ENCODE data around the gene DNAH9.

DNA sequence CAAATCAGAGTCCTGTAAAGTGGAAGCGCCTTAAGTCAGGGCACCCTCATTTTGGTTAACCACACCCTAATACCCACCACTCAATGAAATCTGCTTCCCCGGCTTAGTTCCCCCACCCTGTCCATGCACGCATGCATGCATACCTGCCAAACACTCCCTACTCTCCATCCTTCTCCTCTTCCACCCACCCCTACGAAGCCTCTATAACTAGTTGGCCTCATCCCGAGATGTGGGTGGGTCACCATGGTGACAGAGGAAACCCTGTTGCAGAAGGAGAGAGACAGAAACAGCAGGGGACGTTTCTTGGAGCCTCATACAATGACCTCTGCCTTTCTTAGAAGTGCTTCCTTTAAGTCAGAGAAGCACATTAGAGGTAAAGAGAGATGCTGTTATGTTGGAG, 46.8 kb upstream of the DNAH9 start:
- TF ChIP-seq, protein P1, sequence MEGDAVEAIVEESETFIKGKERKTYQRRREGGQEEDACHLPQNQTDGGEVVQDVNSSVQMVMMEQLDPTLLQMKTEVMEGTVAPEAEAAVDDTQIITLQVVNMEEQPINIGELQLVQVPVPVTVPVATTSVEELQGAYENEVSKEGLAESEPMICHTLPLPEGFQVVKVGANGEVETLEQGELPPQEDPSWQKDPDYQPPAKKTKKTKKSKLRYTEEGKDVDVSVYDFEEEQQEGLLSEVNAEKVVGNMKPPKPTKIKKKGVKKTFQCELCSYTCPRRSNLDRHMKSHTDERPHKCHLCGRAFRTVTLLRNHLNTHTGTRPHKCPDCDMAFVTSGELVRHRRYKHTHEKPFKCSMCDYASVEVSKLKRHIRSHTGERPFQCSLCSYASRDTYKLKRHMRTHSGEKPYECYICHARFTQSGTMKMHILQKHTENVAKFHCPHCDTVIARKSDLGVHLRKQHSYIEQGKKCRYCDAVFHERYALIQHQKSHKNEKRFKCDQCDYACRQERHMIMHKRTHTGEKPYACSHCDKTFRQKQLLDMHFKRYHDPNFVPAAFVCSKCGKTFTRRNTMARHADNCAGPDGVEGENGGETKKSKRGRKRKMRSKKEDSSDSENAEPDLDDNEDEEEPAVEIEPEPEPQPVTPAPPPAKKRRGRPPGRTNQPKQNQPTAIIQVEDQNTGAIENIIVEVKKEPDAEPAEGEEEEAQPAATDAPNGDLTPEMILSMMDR (IDR thresholded peaks at IDR 0.05; ENCODE audit: control extremely low read depth in 1 of 3, insufficient read depth in 1 of 3, low read depth in 1 of 3, low read length in 3 of 3): no peak
- no peak for TF ChIP-seq POLR2AphosphoS5 (IDR thresholded peaks at IDR 0.05; ENCODE audit: low read depth, low read length)
- TF ChIP-seq EZH2 (IDR thresholded peaks at IDR 0.05; ENCODE audit: low read depth, low read length, severe bottlenecking): no peak
- TF ChIP-seq EP300 (IDR thresholded peaks at IDR 0.05; ENCODE audit: borderline replicate concordance in 1 of 2, low read depth in 2 of 2, low read length in 2 of 2): no peak
- TF ChIP-seq, protein P2, sequence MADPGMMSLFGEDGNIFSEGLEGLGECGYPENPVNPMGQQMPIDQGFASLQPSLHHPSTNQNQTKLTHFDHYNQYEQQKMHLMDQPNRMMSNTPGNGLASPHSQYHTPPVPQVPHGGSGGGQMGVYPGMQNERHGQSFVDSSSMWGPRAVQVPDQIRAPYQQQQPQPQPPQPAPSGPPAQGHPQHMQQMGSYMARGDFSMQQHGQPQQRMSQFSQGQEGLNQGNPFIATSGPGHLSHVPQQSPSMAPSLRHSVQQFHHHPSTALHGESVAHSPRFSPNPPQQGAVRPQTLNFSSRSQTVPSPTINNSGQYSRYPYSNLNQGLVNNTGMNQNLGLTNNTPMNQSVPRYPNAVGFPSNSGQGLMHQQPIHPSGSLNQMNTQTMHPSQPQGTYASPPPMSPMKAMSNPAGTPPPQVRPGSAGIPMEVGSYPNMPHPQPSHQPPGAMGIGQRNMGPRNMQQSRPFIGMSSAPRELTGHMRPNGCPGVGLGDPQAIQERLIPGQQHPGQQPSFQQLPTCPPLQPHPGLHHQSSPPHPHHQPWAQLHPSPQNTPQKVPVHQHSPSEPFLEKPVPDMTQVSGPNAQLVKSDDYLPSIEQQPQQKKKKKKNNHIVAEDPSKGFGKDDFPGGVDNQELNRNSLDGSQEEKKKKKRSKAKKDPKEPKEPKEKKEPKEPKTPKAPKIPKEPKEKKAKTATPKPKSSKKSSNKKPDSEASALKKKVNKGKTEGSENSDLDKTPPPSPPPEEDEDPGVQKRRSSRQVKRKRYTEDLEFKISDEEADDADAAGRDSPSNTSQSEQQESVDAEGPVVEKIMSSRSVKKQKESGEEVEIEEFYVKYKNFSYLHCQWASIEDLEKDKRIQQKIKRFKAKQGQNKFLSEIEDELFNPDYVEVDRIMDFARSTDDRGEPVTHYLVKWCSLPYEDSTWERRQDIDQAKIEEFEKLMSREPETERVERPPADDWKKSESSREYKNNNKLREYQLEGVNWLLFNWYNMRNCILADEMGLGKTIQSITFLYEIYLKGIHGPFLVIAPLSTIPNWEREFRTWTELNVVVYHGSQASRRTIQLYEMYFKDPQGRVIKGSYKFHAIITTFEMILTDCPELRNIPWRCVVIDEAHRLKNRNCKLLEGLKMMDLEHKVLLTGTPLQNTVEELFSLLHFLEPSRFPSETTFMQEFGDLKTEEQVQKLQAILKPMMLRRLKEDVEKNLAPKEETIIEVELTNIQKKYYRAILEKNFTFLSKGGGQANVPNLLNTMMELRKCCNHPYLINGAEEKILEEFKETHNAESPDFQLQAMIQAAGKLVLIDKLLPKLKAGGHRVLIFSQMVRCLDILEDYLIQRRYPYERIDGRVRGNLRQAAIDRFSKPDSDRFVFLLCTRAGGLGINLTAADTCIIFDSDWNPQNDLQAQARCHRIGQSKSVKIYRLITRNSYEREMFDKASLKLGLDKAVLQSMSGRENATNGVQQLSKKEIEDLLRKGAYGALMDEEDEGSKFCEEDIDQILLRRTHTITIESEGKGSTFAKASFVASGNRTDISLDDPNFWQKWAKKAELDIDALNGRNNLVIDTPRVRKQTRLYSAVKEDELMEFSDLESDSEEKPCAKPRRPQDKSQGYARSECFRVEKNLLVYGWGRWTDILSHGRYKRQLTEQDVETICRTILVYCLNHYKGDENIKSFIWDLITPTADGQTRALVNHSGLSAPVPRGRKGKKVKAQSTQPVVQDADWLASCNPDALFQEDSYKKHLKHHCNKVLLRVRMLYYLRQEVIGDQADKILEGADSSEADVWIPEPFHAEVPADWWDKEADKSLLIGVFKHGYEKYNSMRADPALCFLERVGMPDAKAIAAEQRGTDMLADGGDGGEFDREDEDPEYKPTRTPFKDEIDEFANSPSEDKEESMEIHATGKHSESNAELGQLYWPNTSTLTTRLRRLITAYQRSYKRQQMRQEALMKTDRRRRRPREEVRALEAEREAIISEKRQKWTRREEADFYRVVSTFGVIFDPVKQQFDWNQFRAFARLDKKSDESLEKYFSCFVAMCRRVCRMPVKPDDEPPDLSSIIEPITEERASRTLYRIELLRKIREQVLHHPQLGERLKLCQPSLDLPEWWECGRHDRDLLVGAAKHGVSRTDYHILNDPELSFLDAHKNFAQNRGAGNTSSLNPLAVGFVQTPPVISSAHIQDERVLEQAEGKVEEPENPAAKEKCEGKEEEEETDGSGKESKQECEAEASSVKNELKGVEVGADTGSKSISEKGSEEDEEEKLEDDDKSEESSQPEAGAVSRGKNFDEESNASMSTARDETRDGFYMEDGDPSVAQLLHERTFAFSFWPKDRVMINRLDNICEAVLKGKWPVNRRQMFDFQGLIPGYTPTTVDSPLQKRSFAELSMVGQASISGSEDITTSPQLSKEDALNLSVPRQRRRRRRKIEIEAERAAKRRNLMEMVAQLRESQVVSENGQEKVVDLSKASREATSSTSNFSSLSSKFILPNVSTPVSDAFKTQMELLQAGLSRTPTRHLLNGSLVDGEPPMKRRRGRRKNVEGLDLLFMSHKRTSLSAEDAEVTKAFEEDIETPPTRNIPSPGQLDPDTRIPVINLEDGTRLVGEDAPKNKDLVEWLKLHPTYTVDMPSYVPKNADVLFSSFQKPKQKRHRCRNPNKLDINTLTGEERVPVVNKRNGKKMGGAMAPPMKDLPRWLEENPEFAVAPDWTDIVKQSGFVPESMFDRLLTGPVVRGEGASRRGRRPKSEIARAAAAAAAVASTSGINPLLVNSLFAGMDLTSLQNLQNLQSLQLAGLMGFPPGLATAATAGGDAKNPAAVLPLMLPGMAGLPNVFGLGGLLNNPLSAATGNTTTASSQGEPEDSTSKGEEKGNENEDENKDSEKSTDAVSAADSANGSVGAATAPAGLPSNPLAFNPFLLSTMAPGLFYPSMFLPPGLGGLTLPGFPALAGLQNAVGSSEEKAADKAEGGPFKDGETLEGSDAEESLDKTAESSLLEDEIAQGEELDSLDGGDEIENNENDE (IDR thresholded peaks at IDR 0.05; ENCODE audit: insufficient replicate concordance, low read length): no peak
- no peak for TF ChIP-seq PHF8 (conservative IDR thresholded peaks at IDR 0.05; ENCODE audit: low read depth, low read length)
- TF ChIP-seq, protein P3, sequence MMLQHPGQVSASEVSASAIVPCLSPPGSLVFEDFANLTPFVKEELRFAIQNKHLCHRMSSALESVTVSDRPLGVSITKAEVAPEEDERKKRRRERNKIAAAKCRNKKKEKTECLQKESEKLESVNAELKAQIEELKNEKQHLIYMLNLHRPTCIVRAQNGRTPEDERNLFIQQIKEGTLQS (IDR thresholded peaks at IDR 0.05; ENCODE audit: insufficient read depth, low read depth, low read length): no peak
- TF ChIP-seq, protein P4, sequence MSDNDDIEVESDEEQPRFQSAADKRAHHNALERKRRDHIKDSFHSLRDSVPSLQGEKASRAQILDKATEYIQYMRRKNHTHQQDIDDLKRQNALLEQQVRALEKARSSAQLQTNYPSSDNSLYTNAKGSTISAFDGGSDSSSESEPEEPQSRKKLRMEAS (IDR thresholded peaks at IDR 0.05): no peak
- TF ChIP-seq, protein P5, sequence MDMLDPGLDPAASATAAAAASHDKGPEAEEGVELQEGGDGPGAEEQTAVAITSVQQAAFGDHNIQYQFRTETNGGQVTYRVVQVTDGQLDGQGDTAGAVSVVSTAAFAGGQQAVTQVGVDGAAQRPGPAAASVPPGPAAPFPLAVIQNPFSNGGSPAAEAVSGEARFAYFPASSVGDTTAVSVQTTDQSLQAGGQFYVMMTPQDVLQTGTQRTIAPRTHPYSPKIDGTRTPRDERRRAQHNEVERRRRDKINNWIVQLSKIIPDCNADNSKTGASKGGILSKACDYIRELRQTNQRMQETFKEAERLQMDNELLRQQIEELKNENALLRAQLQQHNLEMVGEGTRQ (IDR thresholded peaks at IDR 0.05; ENCODE audit: low read length): no peak
- TF ChIP-seq ASH2L (IDR thresholded peaks at IDR 0.05; ENCODE audit: low read length): no peak
- TF ChIP-seq YY1 (IDR thresholded peaks at IDR 0.05; ENCODE audit: low read depth, low read length): no peak

Measured in H1 (cell line).